ENCODE measurements around the gene MED25. TPM values are rescaled to one million over a fixed set of nuclear protein-coding genes. Genes with fewer than 3 reads are reported as not detected.

MED25 gene
- total RNA-seq, 1 donor from 2014 or later = 88.8 TPM

DNA sequence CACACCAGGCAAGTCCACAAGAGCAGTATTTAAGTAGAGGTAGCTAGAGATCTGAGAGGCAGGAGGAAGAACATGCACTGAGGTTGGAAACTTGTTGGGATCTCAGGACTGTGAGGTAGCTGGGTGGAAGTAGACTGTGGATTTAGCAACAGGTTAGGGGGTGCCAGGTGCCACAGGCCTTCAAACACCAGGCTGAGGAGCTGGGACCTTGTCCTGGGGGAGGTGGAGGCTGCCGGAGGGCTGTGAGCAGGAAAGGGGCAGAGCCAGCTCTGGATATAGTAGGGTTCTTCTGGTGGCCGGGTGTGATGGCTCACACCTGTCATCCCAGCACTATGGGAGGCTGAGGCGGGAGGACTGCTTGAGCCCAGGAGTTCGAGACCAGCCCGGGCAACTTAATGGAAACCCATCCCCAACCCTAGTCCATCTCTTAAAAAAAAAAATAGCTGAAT, 8.1 kb upstream of the MED25 start:
- ChIA-PET CTCF (interaction anchor here (0.7 kb wide), 1 partner anchor 712 kb away, joined by 3 read pairs; no protein-coding TSS in a partner anchor), POLR2A (interaction anchor here (0.5 to 1.9 kb wide), 10 partner anchors 8 to 1172 kb away, joined by 3 to 10 read pairs (median 4); partner anchors contain the start of genes AKT1S1, AP2A1, ATF5 and NUP62)
- ATAC-seq (ENCODE audit: low read depth) (no peak), DNase-seq (no peak)
- Mint-ChIP-seq H3K36me3 (ENCODE audit: low read depth) (peaks cover 12% of the 10 kb centered on the region), H3K27me3 (no peaks in the 10 kb centered on the region), H3K4me1 (peaks cover 55% of the 10 kb centered on the region), H3K9me3 (no peaks in the 10 kb centered on the region), H3K4me3 (peak overlapping the region; percentile 91), H3K27ac (peak overlapping the region; percentile 46)
- TF ChIP-seq, protein P1, sequence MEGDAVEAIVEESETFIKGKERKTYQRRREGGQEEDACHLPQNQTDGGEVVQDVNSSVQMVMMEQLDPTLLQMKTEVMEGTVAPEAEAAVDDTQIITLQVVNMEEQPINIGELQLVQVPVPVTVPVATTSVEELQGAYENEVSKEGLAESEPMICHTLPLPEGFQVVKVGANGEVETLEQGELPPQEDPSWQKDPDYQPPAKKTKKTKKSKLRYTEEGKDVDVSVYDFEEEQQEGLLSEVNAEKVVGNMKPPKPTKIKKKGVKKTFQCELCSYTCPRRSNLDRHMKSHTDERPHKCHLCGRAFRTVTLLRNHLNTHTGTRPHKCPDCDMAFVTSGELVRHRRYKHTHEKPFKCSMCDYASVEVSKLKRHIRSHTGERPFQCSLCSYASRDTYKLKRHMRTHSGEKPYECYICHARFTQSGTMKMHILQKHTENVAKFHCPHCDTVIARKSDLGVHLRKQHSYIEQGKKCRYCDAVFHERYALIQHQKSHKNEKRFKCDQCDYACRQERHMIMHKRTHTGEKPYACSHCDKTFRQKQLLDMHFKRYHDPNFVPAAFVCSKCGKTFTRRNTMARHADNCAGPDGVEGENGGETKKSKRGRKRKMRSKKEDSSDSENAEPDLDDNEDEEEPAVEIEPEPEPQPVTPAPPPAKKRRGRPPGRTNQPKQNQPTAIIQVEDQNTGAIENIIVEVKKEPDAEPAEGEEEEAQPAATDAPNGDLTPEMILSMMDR (IDR thresholded peaks at IDR 0.05) = no peak
- intact Hi-C loops (cut with micrococcal nuclease) = loop anchor here (2.0 kb wide), 1 partner anchor 119 kb away; the partner anchor contains the start of genes ATF5 and NUP62

DNA sequence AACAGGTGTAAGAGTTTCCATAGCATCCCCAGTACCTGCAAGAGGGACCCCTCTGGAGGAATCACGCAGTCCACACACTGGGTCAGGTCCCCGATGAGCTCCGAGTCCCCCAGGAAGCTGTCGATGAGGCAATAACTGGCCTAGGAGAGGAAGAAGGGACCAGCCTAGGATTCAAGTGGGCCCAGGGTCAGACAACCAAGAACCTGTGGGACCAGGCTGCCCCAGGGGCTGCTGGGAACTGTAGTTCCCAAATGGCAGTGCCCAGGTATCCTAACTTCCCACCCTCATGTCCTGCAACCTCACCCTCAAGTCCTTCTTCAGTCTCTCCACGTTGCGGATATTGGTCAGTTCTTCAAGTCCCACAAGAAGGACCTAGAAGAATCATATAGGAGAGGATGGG, 6.8 kb upstream of the MED25 start:
- Mint-ChIP-seq H3K36me3 (ENCODE audit: low read depth) (peaks cover 5% of the 10 kb centered on the region), H3K4me1 (peaks cover 53% of the 10 kb centered on the region), H3K9me3 (no peaks in the 10 kb centered on the region), H3K4me3 (peak overlapping the region; percentile 44), H3K27ac (no peak overlapping the region), H3K27me3 (no peaks in the 10 kb centered on the region)
- intact Hi-C loops (cut with micrococcal nuclease) = no loop called here
- ATAC-seq (ENCODE audit: low read depth) = no peak
- TF ChIP-seq, protein P1 (IDR thresholded peaks at IDR 0.05) = no peak
- ChIA-PET POLR2A (interaction anchor here (1.3 to 2.8 kb wide), 3 partner anchors 39 to 118 kb away, joined by 4 to 21 read pairs (median 5); partner anchors contain the start of genes ATF5, NUP62 and PTOV1), CTCF (no interaction called here)
- no peak for DNase-seq

DNA sequence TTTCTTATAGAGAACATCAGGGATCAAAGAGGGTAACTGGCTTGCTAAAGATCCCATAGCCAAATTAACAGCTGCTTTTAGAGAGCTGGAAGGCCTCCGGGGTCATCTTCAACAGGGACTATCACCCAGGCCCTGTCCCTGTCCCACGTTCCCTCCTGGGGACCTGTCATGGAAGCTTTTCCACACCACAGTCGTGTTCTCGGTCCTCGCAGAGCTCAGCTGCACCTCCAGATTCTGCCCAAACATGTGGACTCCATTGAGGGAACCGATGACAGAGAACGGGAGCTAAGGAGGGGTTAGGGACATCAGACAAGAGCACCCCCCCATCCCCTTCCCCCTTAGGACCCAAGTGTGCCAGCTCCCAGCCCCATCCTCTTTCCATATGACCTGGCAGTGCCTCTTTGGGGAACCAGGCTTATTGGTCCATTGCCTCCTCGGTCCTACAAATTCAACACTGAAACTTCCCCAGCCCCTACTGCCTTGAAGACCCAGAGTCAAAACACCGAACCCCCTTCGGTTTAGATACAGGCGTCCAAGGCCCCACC, 5.6 kb upstream of the MED25 start:
- Mint-ChIP-seq H3K27ac (peak overlapping the region; percentile 99), H3K27me3 (no peaks in the 10 kb centered on the region), H3K36me3 (ENCODE audit: low read depth) (peaks cover 6% of the 10 kb centered on the region), H3K4me3 (peak overlapping the region; percentile 94), H3K4me1 (peaks cover 48% of the 10 kb centered on the region), H3K9me3 (no peaks in the 10 kb centered on the region)
- ChIA-PET CTCF (interaction anchor here (0.9 kb wide), 1 partner anchor 64 kb away, joined by 4 read pairs; the partner anchor contains the start of gene AKT1S1), POLR2A (interaction anchor here (0.6 to 2.8 kb wide), 14 partner anchors 8 to 317 kb away, joined by 3 to 23 read pairs (median 8); partner anchors contain the start of genes AKT1S1, AP2A1, PNKP and PTOV1)
- TF ChIP-seq, protein P1 (IDR thresholded peaks at IDR 0.05) = no peak
- intact Hi-C loops (cut with micrococcal nuclease) = loop anchor here (2.0 kb wide), 4 partner anchors 212 to 1176 kb away; partner anchors contain the start of genes DBP, PRR12, RPS11 and VRK3
- ATAC-seq (ENCODE audit: low read depth) (no peak), DNase-seq (no peak)

DNA sequence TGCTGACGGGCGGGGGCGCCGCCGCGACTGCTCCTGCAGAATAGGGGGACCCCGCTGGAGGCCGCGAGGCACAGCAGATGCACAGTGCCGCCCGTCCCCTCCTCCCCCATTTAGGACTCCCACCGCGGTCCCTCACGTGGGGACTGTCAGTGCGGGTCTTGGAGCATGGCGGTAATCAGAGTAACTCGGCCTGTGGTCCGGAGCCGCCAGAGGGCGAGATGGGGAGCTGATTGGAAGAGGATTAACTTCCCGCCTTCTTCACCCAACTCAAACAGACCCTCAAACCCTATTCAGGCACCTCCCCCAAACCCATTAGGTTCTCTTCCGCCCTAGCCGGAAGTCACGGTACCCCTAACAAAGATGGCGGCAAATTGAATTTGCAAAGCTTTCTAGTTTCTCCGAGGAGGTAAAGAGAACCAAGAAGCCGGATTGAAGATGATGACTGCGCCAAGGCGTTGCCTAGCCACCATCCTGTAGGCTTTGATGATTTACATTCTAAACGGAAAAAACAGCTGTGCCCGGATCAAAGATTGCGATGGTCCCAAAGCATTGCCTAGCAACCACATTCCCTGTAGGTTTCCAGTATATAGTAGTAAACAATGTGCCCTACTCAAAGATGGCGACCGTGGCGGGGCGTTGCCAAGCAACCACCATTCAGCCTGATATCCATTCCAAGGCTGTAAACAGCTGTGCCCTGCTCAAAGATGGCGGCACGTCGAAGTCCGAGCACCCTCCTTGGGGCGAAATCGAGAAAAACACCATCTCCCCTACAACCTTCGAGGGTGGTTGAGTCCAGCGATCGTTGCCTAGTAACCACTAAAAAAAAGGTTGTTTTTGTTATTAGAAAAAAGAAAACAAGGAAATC, 4.9 kb upstream of the MED25 start, which contains the start of gene FUZ:
Gene FUZ, minus strand, starts transcription at position 296 of the 865 bp plus-strand sequence. Its CDS starts 186 bp downstream, at position 110.
- Mint-ChIP-seq H3K4me3 (peak within 1 kb of the TSS; percentile 94), H3K27me3 (no peaks in the 10 kb centered on the region), H3K36me3 (ENCODE audit: low read depth) (peaks cover 12% of the 10 kb centered on the region), H3K9me3 (no peaks in the 10 kb centered on the region), H3K4me1 (peaks cover 42% of the 10 kb centered on the region), H3K27ac (peak within 1 kb of the TSS; percentile 99)
- peak; percentile 58 for ATAC-seq (ENCODE audit: low read depth)
- ChIA-PET POLR2A (interaction anchor here (0.6 to 2.8 kb wide), 19 partner anchors 31 to 516 kb away, joined by 3 to 23 read pairs (median 6); partner anchors contain the start of genes AKT1S1, ALDH16A1, AP2A1 and IL4I1), CTCF (interaction anchor here (0.9 kb wide), 1 partner anchor 63 kb away, joined by 4 read pairs; the partner anchor contains the start of gene AKT1S1)
- DNase-seq = peak; percentile 81
- TF ChIP-seq, protein P1 (IDR thresholded peaks at IDR 0.05) = no peak
- intact Hi-C loops (cut with micrococcal nuclease) = loop anchor here (1.0 to 2.0 kb wide), 9 partner anchors 37 to 1176 kb away; partner anchors contain the start of genes AKT1S1, ATF5, DBP and NUP62

All from activated B cell treated with CpG ODN at 0.5 μM for 24 hours (primary cell).